Osteoblast (primary cell): ENCODE results near the gene DBNDD2. TPM values are rescaled to one million over a fixed set of nuclear protein-coding genes. Genes with fewer than 3 reads are reported as not detected.

Experiments
- DNase-seq: peaks from one replicate; pipeline ENCODE4 v3.0.0; 2011; ENCODE audit warnings: low spot score, mixed read lengths; ENCODE audit not compliant: insufficient read length; ENCODE audit errors: missing footprints
- H2AFZ ChIP-seq: 2 replicates; pipeline ENCODE4 v1.6.0; 2011; ENCODE audit warnings: mild to moderate bottlenecking, low read length
- H3K27ac ChIP-seq: 2 replicates; pipeline ENCODE4 v1.5.1; 2011; ENCODE audit warnings: mild to moderate bottlenecking, low read depth, low read length, moderate library complexity
- H3K27me3 ChIP-seq: 2 replicates; pipeline ENCODE4 v1.6.0; 2012; ENCODE audit warnings: mild to moderate bottlenecking, control low read depth, inconsistent platforms, low read length, moderate library complexity; ENCODE audit not compliant: insufficient read depth
- H3K36me3 ChIP-seq: 2 replicates; pipeline ENCODE4 v1.5.1; 2011; ENCODE audit warnings: mild to moderate bottlenecking, low read length, control low read depth, moderate library complexity; ENCODE audit not compliant: insufficient read depth
- H3K4me1 ChIP-seq: 2 replicates; pipeline ENCODE4 v1.5.1; 2011; ENCODE audit warnings: mild to moderate bottlenecking, low read length, control low read depth, moderate library complexity; ENCODE audit not compliant: insufficient read depth
- H3K4me2 ChIP-seq: 2 replicates; pipeline ENCODE4 v1.6.0; 2011; ENCODE audit warnings: mild to moderate bottlenecking, low read length; ENCODE audit not compliant: insufficient read depth
- H3K4me3 ChIP-seq: fragments of 200-600 bp; sonication (generic); 3 replicates; pipeline ENCODE4 v1.5.1; 2012; ENCODE audit warnings: mild to moderate bottlenecking, low read length, inconsistent platforms; ENCODE audit not compliant: insufficient read depth
- H3K79me2 ChIP-seq: 2 replicates; pipeline ENCODE4 v1.6.0; 2012; ENCODE audit warnings: mild to moderate bottlenecking, low read length, control low read depth, inconsistent platforms; ENCODE audit not compliant: insufficient read depth
- H3K9me3 ChIP-seq: 2 replicates; pipeline ENCODE4 v1.5.1; 2011; ENCODE audit warnings: low read depth, low read length, control low read depth
- H4K20me1 ChIP-seq: 2 replicates; pipeline ENCODE4 v1.6.0; 2012; ENCODE audit warnings: mild to moderate bottlenecking, low read length, control low read depth; ENCODE audit not compliant: insufficient read depth
- CTCF ChIP-seq: IDR thresholded peaks from 2 replicates; pipeline ENCODE4 v1.5.1; 2011; ENCODE audit warnings: mild to moderate bottlenecking, low read depth, low read length, moderate library complexity; ENCODE audit errors: extremely low read depth
- small RNA-seq: library from RNA; depleted of rRNA; stranded (forward); fragments of <200 nt; gene quantifications from one replicate; pipeline ENCODE3, GENCODE V24; 2012
- total RNA-seq: library from RNA; depleted of rRNA; stranded (reverse); fragments of >200 nt; gene quantifications from 2 replicates; pipeline ENCODE4 v1.2.3, GENCODE V29; 2012

Gene DBNDD2
- total RNA-seq, 1 donor: 8.7 TPM

GRCh38 chr20:45452772-45453691, 44.9 kb downstream of the DBNDD2 start:
- Histone ChIP-seq H3K4me2 (no peak overlapping the region), H3K27ac (no peak overlapping the region), H3K9me3 (no peaks in the 10 kb centered on the region), H3K4me3 (no peak overlapping the region), H3K27me3 (peaks cover 8% of the 10 kb centered on the region), H3K36me3 (no peaks in the 10 kb centered on the region), H2AFZ (no peak overlapping the region), H3K4me1 (no peaks in the 10 kb centered on the region), H3K79me2 (no peaks in the 10 kb centered on the region), H4K20me1 (no peaks in the 10 kb centered on the region)
- TF ChIP-seq CTCF: no peak
- DNase-seq: no peak

GRCh38 chr20:45456632-45457031, 48.5 kb downstream of the DBNDD2 start:
- no peak overlapping the region for H2AFZ ChIP-seq
- no peak overlapping the region for H3K4me2 ChIP-seq
- H3K4me3 ChIP-seq: no peak overlapping the region
- no peaks in the 10 kb centered on the region for H3K79me2 ChIP-seq
- H3K9me3 ChIP-seq: no peaks in the 10 kb centered on the region
- H4K20me1 ChIP-seq: no peaks in the 10 kb centered on the region
- H3K4me1 ChIP-seq: no peaks in the 10 kb centered on the region
- DNase-seq: no peak
- H3K36me3 ChIP-seq: no peaks in the 10 kb centered on the region
- peaks cover 23% of the 10 kb centered on the region for H3K27me3 ChIP-seq
- TF ChIP-seq CTCF: no peak
- no peak overlapping the region for H3K27ac ChIP-seq

GRCh38 chr20:45459606-45460005, 51.5 kb downstream of the DBNDD2 start:
- Histone ChIP-seq H3K79me2 (no peaks in the 10 kb centered on the region), H2AFZ (no peak overlapping the region), H3K4me2 (no peak overlapping the region), H3K36me3 (no peaks in the 10 kb centered on the region), H3K27me3 (peaks cover 40% of the 10 kb centered on the region), H3K4me3 (no peak overlapping the region), H3K4me1 (no peaks in the 10 kb centered on the region), H3K9me3 (no peaks in the 10 kb centered on the region), H4K20me1 (no peaks in the 10 kb centered on the region), H3K27ac (no peak overlapping the region)
- no peak for DNase-seq
- TF ChIP-seq CTCF: peak; percentile 34

Small RNAs within 50 kb of the gene (small RNA-seq; reads per million reads assigned to genes)
- not detected for gene MIR6812

Other genes starting within 250 kb of the DBNDD2 start
- not detected in 2 replicates for gene PI3, start 233.4 kb upstream of the DBNDD2 start, total RNA-seq
- gene SEMG1, start 201.3 kb upstream of the DBNDD2 start, total RNA-seq: not detected in 2 replicates
- gene SEMG2, start 186.9 kb upstream of the DBNDD2 start, total RNA-seq: not detected in 2 replicates
- gene SLPI, start 153.7 kb upstream of the DBNDD2 start, total RNA-seq: 1.4 and 2.1 TPM in 2 replicates
- gene RBPJL, start 101.4 kb upstream of the DBNDD2 start, total RNA-seq: not detected in 2 replicates
- under 0.01 TPM in 1 of 2 replicates, not detected in the other for gene MATN4, start 100.0 kb upstream of the DBNDD2 start, total RNA-seq
- 182 and 267 TPM in 2 replicates for gene SDC4, start 59.9 kb upstream of the DBNDD2 start, total RNA-seq
- gene SYS1, start 45.1 kb upstream of the DBNDD2 start, total RNA-seq: 26.5 and 31.8 TPM in 2 replicates
- not detected in 2 replicates for gene TP53TG5, start 30.0 kb upstream of the DBNDD2 start, total RNA-seq
- gene PIGT, start 7.9 kb downstream of the DBNDD2 start, total RNA-seq: 52.8 and 56.6 TPM in 2 replicates
- not detected in 2 replicates for gene WFDC2, start 61.5 kb downstream of the DBNDD2 start, total RNA-seq
- gene SPINT3, start 107.3 kb downstream of the DBNDD2 start, total RNA-seq: not detected in 2 replicates
- gene WFDC6, start 131.2 kb downstream of the DBNDD2 start, total RNA-seq: not detected in 2 replicates
- not detected in 2 replicates for gene EPPIN, start 139.1 kb downstream of the DBNDD2 start, total RNA-seq
- not detected in 2 replicates for gene WFDC8, start 171.0 kb downstream of the DBNDD2 start, total RNA-seq
- gene WFDC10A, start 221.4 kb downstream of the DBNDD2 start, total RNA-seq: not detected in 2 replicates
- gene WFDC9, start 223.0 kb downstream of the DBNDD2 start, total RNA-seq: not detected in 2 replicates